ENCODE data around the gene ERMARD.

ERMARD gene

DNA sequence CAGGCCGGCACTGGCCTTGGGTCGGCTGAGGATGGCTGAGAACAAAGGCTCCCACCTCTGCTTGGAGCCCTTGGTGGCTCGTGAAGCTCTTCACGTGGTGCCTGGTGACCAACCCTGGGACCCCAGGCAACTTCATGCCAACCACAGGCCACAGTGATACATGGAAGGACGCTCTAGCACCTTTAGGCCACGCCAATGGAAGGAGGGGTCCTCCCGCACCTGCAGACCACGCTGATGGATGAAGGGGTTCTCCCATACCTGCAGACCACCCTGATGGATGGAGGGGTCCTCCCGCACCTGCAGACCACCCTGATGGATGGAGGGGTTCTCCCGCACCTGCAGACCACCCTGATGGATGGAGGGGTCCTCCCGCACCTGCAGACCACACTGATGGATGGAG lies 62.5 kb downstream of the ERMARD start:
- no peak overlapping the region for H3K27ac ChIP-seq
- H3K4me3 ChIP-seq, result no peak overlapping the region

GRCh38 chr6:169816054-169816453 lies 64.6 kb downstream of the ERMARD start:
- H3K27ac ChIP-seq, result no peak overlapping the region
- H3K4me3 ChIP-seq, result no peak overlapping the region

GRCh38 chr6:169816975-169817374 lies 65.6 kb downstream of the ERMARD start:
- Histone ChIP-seq H3K4me3 (no peak overlapping the region), H3K27ac (no peak overlapping the region)

- H3K27ac ChIP-seq, result no peak overlapping the region
- no peak overlapping the region for H3K4me3 ChIP-seq
Observed at GRCh38 chr6:169820358-169820757, 68.9 kb downstream of the ERMARD start.

- no peak overlapping the region for H3K4me3 ChIP-seq
Observed at GRCh38 chr6:169824021-169824420, 72.6 kb downstream of the ERMARD start.

DNA sequence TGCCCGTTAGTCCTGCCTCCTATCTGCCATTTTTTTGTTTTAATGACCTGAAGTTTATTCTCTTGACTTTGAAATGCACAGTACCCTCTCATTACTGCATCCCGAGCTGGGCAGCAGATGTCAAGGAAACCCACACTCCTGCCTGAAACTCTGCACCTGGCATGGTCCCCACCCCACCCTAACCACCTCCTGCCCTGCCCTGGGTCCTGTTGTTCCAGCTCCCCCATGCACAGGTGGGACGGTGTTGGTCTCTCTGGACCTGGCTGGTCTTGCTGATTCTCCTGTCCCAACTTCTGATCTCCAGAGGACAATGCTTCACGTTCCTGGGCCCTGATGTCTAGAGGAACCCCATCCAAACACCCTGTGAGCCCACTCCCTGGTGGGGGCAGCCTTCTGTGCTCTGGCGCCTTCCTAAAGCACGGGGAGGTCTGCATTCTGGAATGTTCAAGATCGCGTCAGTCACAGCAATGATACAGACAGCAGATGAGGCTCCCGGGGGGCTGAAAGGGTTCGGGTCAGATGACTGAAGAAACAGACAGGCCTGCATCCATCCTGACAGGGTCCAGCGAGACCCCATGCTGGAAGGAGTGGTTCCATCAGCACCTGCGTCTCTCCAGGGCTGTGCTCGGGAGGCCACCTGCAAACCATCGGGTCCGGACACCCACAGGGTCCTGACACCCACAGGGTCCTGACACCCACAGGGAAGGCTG lies 73.6 kb downstream of the ERMARD start:
- no peak overlapping the region for H3K4me3 ChIP-seq

More at GRCh38 chr6:169824021-169824420, 72.6 kb downstream of the ERMARD start:
- no peak overlapping the region for H3K27ac ChIP-seq

DNA sequence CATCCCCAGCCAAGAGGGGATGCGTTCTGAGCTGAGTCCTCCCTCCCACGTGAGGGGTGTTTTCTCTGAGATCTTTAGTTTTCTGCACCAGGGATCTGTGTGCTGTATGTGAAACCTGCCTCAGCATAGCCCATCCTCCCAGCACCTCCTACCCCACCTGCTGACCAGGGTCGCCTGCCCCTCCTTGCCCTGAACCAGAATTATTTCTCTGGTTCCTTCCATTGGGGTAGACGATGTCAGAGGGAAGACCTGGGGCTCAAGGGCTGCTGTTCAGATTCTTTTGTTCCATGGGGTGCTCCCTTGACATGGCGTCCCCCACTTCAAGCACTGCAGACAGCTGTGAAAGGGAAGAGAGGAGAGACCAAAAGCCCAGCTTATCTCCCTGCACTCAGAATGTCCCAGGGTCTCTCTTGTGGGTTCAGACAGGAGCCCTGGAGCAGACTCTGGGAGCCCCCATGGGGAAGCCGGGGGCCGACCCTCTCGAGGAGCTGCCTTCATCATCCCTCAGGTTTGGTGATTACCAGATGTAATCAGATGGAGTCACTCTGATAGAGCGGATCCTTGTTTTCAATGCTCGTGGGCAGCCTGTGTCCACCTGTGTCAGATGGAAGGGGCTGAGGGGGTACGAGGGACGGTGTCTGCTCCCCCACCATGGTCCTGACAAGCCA lies 74.3 kb downstream of the ERMARD start:
- H3K27ac ChIP-seq, result no peak overlapping the region
- no peak overlapping the region for H3K4me3 ChIP-seq

More for the DNA sequence above, 73.6 kb downstream of the ERMARD start:
- H3K27ac ChIP-seq, result no peak overlapping the region

GRCh38 chr6:169826697-169827096 lies 75.3 kb downstream of the ERMARD start:
- Histone ChIP-seq H3K4me3 (no peak overlapping the region), H3K27ac (no peak overlapping the region)

- Histone ChIP-seq H3K27ac (no peak overlapping the region), H3K4me3 (no peak overlapping the region)
Observed at GRCh38 chr6:169827290-169827717, 75.9 kb downstream of the ERMARD start.

GRCh38 chr6:169828176-169828575 lies 76.8 kb downstream of the ERMARD start:
- no peak overlapping the region for H3K27ac ChIP-seq
- H3K4me3 ChIP-seq, result no peak overlapping the region

DNA sequence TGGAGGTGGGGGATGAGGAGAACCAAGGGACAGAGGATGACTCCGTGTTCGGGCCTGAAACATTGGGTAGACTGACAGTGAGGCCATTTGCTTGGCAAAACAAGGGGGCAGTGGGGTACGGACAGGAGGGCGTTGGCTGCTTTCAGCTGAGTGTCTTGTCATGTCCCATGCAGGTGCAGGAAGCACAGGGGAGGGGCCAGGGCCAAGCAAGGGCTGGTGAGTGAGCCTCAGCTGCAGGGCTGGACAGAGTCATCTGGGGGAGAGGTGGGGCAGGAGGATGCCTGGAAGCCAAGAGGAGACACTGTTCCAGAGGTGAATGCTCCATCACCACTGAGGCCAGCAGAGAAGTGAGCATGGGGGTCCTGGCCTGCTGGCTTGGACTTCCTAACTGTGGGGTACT lies 78.4 kb downstream of the ERMARD start:
- Histone ChIP-seq H3K27ac (no peak overlapping the region), H3K4me3 (no peak overlapping the region)

- Histone ChIP-seq H3K27ac (no peak overlapping the region), H3K4me3 (no peak overlapping the region)
Observed at GRCh38 chr6:169830876-169831275, 79.5 kb downstream of the ERMARD start.

All from skin epidermis (tissue), 12 donors.